ENCODE results near the gene DUSP11.
"Not testable (repeated sequence)": the region's sequence is repeated elsewhere in the genome, so short reads cannot be mapped to it uniquely, and the experiment has no call there.

Gene DUSP11

DNA sequence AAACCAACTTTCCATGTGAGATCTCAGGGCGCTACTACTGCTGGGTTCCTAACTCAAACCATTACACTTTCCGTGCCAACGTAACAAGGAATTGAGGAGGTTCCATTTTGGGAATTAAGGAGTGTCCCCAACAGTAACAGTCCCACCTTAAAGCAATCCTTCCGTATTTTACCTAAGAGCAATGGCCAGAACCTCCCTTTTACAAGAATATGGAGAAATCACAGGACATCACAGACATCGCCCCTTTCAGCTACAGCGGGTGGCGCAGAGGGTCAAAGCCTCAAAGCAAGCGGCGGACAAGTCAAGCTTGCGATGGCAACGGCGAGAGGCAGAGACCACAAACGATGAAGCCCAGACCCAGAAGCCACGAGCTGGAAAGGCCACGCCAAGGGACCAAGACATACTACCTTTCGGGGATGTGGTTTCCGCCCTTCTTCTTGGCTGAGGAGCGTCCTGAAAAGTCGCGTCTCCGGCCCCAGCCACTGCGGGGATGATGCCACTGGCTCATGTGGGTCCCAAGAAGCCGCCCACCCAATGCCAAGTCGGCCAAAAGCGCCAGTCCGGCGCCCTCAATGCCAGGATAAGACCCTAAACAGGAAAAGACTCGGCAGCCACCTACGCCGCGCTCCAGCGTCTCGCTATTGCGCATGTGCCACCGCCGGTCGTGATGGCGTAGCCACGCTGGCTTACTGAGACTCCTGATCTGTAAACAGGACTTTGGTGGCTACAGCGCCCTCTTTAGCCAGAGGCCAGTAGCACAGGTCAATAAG is at the start of gene DUSP11:
Gene DUSP11, minus strand, starts transcription at position 637 of the 770 bp plus-strand sequence. Its CDS starts 129 bp downstream, at position 508.
- DNase-seq, result peak; percentile 97

DNA sequence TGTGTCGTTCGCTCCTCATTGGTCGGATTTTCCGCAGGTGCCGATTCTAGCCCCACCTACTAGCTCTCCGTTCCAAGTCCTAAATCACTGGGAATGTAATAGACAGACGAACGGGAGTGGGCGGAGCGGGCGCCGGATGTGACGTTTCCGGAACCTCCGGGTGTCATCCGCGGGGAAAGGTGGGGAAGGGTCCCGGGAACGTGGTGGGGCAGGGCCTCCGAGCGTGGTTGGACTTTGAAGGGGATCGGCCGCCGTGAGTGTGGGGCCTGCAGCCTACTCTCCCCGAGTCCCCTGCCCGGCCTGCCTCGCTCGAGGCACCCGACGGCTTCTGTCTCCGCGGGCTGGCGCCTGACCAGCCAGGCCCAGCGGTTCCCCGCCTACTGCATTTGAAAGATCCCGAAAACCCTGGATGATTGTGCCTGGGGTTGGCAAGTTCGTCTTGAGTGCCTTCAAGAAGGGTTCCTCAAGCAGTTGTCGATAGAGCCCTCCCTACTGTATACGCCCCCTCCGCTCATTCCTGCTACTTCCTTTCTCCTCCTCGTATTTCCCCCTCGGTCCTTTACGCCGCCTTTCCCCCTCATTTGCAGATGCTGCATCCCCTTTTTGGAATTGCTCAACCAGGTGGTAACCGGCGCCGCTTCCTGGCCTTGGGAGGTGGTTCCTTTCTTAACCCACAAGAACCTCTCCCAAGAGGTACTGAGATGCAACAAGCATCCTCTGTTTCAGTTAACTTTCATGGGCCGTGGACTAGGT is 49.1 kb upstream of the DUSP11 start, which contains the start of gene STAMBP:
Gene STAMBP, plus strand, starts transcription at position 144 of the 753 bp plus-strand sequence. CDS start 1,896 bp downstream, outside the sequence.
- DNase-seq, result peak; percentile 83

DNA sequence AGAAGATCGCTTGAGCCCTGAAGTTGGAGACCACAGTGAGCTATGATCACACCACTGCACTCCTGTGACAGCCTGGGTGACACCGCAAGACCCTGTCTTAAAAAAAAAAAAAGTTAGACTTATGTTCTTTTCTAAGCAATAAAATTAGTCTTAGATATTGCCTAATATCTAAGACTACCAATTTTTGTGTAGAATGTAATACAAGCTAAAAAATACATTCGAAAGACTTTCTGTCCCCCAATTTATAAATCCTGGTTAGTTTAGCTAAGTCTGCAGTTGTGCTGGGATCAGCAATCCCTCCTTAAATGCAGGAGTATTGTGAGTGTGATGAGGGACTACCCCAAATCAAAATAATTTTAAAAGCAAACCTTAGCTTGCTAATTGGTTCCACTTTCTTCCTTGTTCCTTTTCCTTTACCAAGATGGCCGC is 48.5 kb upstream of the DUSP11 start:
- no peak for DNase-seq

DNA sequence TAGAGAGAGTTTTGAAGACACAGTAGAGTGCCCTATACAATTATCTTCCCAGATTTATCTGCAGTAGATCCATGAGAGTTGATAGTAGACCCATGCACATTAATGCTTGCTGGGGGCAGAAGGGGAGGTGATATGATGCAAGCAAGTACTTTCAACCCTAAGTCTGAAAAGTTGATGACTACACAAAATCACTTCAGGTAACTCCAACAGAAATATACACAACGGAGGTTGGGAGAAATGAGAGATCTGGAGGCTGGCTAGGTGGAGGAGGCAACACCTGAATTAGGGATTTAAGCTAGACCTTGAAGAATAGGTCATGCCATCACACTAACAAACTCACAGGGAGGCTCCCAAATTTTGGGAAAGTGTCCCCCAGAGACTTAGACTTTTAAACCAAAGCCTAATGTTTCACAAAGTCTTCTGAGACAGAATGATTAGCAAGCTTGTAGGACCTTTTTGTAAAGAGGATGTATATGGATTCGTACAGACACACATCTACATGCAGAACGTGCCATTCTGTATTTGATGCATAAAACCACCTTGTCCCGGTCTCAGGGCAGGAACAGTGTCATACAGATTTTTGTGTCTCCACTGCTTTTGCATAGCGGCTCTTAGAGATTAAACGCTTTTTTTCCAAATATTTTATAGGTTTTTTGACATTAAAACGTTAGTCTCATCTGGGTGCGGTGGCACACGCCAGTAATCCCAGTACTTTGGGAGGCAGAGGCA is 47.9 kb upstream of the DUSP11 start:
- no peak for DNase-seq

DNA sequence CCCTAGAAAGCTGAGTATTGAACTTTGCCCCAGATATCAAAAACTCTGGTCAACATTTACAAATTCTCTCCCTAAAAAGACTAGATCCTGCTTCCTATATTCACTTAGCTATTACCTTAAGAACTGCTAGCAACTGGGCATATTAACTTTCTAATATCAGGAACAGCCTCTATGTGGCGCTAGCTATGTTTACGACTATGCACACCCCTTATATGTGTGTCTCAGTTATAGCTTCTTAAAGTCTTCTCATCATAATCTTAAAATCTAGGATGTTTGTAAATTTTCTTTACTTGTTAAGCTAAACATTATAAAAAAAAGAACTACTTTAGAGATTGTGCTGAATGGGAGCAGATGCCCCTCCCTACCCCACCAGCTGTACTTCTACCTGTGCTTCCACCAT is 47.1 kb upstream of the DUSP11 start:
- no peak for DNase-seq

DNA sequence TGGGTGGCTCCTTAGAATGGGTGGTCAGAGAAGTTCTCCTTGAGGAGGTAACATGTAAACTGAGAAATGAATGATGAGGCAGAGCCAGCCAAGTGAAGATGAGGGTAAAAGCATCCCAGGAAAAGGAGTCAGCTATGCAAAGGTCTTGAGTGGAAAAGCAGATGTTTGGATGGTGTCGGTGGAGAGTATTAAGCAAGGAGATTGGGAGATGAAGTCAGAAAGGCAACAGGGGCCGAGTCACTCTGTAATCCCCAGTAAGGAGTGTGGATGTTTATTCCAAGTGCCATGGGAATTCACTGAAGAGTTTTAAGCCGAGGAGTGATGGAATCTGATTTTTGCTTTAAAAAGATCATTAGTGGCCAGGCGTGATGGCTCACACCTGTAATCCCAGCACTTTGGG is 45.5 kb upstream of the DUSP11 start:
- no peak for DNase-seq

DNA sequence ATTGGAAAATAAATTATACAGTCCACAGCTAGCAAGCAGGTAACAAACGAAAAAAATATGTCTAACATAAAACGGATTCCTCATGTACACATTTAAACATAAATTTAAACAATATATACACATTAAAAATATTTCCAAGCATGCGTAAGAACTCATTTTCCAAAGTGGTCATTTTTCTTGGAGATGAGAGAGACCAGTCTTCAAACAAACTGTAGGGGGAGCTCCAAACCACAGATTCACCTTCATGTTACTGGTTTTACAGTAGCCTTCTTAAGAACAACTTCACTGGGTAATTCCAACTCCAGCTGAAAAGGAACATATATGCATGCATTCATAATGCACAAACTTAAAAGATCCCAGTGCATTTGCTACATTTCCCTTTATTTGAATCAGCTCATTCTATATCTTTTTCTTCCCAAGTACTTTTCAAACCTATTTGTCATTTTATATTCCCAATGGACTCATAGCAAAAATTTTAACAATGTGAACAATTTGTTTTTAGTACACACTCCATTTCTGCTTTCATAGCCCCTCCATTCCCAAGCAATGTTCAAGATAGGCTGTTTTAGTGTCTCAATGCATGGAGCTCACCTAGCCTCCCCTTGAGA is 44.1 kb upstream of the DUSP11 start:
- peak; percentile 38 for DNase-seq

DNA sequence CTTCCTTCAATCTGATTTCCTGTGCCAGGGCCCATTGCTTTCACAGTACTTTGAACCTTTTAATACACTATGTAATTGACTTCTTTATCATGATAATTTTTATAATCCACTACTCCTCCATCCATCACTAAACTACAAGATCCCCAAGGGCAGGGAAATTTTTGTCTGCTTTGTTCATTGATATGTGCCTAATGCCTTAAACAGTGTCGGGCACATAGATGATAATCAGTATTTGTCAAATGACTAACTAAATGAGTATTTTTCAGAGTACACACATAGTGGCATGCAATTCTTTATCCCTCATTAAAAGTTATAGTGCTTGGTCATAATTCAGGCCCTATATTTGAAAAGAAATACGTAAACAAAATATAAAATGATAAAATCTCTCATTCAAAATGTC is 43.5 kb upstream of the DUSP11 start:
- DNase-seq, result no peak

DNA sequence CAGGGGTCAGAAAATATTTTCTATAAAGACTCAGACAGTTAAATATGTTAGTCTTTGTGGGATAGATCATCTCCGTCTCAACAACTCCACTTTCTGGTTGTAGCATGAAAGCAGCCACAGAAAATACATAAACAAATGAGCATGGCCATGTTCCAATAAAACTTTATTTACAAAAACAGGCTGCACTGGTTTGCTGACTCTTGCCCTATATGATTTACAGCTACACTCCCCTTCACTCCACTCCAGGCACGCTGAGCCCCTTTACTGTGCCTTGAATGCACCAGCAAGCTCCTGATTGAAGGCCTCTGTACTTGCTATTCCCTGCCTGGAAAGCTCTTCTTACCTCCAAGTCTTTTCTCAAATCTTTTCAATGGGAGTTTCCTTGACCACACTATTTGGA is 43.1 kb upstream of the DUSP11 start:
- no peak for DNase-seq

DNA sequence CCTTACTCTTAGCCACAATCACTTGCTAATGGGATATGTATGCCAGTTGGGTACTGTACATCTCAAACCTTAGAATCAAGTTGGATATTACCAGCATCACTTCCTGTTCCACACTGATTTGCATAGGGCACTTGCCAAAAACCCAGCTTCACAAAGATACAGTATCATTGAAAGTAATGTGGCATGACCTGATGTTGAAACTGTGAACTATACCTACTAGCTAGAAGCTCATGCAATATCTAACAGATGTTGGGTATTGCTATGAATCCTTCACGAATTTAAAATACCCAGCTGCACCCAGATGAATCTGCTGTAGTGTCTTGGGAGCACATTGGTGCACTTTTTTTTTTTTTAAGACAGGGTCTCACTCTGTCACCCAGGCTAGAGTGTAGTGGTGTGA is 42.4 kb upstream of the DUSP11 start:
- DNase-seq, result no peak

DNA sequence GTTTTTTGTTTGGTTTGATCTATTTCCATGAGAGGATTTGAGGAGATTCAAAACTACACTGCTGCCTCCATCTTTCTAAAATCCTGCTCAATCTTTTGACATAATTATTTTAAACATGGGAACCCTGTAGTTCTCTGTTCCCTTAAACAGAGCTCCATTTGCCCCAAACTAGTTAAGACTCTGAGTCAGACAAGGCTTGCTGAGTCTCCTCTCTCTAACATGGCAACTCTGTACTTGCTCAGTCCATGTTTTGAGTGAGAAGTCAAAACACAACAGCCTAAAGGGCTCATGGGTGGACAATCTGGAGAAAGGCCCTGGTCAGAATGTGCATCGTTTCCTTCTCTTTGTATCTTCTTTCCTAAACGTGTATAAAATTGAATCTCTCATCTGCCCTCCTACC is 41.8 kb upstream of the DUSP11 start:
- no peak for DNase-seq

DNA sequence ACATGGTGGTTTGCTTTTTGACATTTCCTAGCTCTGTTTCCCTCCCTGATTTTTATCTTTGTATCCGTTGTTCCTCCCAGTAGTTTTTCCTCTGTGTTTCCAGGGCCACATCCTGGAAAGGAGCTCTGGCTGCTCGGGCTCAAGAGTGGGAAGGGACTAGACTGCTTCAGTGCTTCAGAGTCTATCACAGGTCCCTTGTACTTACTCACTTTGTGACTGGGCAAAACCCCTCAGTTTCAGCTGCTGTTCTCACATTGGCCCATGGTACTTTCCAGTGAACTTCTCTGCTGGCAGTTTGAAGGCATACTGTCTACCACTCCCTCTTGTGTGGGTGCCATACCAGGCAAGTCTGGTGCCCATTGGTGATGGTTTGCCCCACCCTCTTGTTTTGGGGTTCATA is 41.3 kb upstream of the DUSP11 start:
- no peak for DNase-seq

DNA sequence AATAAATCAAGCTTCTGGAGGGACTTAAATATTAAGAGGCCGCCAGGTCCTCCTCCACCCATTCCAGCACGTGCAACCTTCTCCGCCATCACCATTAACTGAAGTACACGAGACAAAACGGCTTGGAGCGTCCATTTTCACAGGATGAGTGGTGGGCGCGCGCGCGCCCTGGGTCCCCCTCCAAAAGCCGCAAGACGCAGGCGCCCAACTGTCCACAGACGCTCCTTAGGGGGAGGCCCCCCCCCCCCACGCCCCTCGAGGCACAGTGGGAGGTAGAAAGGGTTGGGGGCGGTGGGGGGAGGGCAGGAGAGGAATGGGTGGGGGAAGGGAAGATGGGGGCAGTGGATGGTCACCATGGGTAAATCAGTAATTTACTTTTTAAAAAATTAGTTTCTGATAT is 38.4 kb upstream of the DUSP11 start:
- DNase-seq, result no peak

DNA sequence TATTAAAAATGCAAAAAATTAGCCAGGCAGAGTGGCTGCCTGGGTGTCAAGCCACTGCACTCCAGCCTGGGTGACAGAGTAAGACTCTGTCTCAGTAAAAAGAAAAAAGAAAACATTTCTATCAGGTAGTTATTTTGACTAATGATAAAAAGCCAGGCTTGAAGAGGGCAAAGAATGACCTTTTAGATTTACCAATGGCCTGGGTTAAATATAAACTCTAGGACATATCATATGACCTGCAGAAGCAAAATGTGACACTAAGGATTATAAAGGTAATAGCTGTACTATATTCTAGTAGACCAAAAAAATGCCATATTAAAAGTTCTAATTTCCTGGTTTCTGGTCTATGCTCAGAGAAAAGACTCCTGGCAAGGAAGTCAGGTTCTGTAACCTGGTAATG is 32.7 kb upstream of the DUSP11 start:
- no peak for DNase-seq

DNA sequence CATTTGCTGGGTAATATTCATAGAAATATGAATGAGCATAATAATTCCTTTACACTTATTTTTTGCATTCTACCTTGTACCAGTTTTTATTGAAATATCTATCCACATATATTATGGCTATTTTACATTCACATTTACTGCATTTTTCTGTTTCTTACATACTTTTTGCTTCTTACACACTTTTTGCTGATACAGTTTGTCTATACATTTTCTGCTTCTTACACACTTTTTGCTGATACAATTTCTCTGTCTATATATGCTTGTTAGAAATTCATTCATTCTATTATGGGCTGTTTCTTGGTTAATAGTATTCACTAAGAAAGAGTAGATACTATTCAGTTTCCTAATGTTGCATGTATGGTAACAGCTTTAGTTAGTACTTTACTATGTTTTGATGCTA is 32.0 kb upstream of the DUSP11 start:
- no peak for DNase-seq

DNA sequence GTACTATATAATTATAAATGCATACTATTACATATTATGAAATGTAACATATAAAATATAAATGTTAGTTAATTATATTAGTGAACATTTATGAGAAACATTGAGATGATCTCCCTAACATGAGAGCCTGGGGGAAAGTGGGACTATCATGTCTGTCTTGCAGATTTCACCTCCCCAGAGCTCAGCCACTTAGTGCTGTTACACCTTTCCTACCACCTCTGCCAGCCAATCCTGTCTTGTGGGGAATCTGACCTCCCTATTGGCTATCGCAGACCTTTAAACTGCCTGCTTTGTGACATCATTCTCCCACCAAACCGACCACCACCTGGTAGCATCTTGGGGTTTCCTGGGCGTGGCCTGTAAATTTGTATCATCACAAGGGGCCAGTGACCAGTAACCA is 4.0 kb upstream of the DUSP11 start, which contains the start of gene C2orf78:
Gene C2orf78, plus strand, starts transcription at position 301 of the 400 bp plus-strand sequence. CDS start 127 bp downstream, outside the sequence.
- DNase-seq, result not testable (repeated sequence)

DNA sequence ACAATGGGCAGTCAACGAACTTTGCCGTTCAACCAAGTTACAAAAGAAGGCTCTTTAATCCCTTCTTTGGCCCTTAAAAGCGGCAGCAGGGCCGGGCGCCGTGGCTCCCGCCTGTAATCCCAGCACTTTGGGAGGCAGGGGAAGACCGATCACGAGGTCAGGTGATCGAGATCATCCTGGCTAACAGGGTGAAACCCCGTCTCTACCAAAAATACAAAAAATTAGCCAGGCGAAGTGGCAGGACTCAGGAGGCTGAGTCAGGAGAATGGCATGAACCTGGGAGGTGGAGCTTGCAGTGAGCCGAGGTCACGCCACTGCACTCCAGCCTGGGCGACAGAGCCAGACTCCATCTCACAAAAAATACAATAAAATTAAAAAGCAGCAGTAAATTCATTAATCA is 3.5 kb upstream of the DUSP11 start:
- not testable (repeated sequence) for DNase-seq

DNA sequence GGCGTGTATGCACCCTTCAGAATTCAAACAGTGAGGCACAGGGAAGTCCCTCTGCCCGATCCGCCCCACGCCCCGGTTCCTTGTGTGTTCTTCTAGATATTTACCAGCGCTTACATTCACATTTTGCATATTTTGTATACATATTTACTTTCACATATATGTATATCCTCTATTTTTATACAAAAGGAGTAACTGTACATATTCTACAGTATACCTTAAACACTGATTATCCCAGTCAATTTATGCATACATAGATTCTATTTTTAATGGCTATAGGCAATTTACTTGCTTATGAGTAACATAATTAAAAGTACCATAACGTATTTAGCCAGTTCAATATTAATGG is 307 bp upstream of the DUSP11 start:
- DNase-seq, result no peak

DNA sequence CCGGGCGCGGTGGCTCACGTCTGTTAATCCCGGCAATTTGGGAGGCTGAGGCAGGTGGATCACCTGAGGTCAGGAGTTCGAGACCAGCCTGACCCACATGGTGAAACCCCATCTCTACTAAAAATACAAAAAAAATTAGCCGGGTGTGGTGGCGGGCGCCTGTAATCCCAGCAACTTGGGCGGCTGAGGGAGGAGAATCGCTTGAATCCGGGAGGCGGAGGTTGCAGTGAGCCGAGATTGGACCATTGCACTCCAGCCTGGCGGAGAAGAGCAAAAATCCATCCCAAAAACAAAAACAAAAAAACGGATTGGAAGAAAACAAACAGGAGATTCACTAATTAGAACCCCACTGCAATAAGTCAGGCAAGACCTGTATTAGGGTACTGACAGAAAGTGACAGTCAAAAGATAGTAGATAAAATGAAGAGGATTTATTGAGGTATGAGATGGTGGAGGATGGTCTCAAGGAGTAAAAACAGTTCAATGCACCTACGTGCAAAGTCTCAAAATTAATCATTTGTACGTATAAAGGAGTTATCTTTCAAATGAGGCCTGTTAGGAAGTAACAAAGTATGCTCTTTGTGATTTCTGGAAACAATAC is 936 bp downstream of the DUSP11 start:
- not testable (repeated sequence) for DNase-seq

DNA sequence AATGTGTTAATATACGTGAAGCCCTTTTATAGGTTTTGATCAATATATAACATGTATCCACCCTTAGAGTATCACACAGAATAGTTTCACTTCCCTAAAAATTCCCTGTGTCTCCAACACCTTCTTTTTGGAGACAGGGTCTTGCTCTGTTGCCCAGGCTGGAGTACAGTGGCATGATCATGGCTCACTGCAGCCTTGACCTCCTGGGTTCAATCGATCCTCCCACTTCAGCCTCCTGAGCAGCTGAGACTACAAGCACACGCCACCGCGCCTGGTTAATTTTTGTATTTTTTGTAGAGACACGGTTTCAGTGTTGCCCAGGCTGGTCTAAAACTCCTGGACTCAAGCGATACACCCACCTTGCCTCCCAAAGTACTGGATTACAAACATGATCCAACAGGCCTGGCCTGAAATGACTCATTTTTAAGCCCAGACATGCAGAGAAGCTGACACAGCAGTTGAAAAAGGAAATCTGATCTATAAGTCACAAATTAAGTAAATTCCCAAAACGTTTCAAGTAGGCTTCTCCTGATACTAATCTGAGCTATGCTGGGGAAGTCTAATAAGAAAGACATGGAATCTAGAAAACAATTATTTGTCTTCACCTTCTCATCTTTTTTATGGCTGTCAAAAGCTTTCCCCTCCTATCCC is 2.9 kb downstream of the DUSP11 start:
- DNase-seq, result no peak

DNA sequence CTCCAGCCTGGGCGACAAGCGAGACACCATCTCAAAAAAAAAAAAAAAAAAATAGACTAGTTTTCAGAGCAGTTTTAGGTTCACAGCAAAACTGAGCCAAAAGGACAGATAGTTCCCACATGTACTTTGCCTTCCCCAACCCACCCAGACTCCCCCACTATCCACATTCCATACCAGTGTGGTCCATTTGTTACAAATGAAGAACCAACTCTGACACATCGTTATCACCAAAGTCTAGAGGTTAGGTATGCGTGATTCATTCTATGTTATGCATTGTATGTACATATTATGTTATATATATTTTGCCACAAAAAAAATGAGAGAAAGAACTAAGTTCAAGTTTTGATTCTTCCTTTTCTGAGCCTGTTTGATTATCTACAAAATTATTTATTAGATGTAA is 3.5 kb downstream of the DUSP11 start:
- no peak for DNase-seq

DNA sequence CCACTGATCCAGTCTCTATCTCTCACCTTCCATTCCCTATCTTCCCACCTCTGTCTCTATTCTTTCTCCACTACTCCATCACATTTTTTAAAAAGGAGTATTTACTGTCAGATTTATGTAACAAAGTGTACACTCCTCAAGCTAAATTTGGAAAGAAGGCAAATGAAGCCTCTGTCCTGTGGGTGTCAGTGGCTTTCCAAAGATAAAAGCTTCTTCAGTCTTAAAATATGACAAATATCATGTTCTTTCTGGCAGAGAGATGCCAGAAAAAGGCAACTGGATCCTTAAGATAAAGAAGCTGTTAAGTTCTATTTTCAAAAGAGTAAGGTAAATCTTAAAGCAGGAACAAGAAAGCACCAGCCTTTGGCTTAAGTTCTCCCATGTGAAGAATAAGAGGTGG is 7.1 kb downstream of the DUSP11 start:
- DNase-seq, result no peak
